ENCODE data around the gene MAGEA9.

GRCh38 chrX:149799938-149800337 lies 18.2 kb downstream of the MAGEA9 start:
- TF ChIP-seq CTCF (IDR thresholded peaks at IDR 0.05) = no peak
- TF ChIP-seq POLR2A (IDR thresholded peaks at IDR 0.05) = no peak

Data from tibial nerve (tissue), 3 donors.